ENCODE measurements around the gene AP2M1. TPM values are rescaled to one million over a fixed set of nuclear protein-coding genes. Genes with fewer than 3 reads are reported as not detected.

AP2M1 gene
- total and polyA plus RNA-seq, 4 donors: 153 to 333 (median 251) TPM

- DNase-seq: peak in 1 of 3 donors; percentile 48
- Histone ChIP-seq H3K9me3 (ENCODE audit: control insufficient read depth in 4 of 4, insufficient read depth in 3 of 4, low read length in 3 of 4) (no peaks in the 10 kb centered on the region), H3K27ac (ENCODE audit: low read depth in 1 of 2, low read length in 1 of 2) (peak within 1 kb of the TSS; percentile 87 to 88), H3K4me3 (peak within 1 kb of the TSS; percentile 91), H3K9ac (ENCODE audit: insufficient read depth in 1 of 2, low read length in 2 of 2) (peak within 1 kb of the TSS; percentile 80 to 85), H3K4me1 (ENCODE audit: control insufficient read depth in 5 of 5, insufficient read depth in 5 of 5, low read length in 5 of 5) (peaks cover 0 to 17% (median 6%) of the 10 kb centered on the region in 5 donors), H3K27me3 (ENCODE audit: control insufficient read depth in 3 of 3, insufficient read depth in 3 of 3, low read length in 2 of 3) (no peaks in the 10 kb centered on the region), H3K36me3 (ENCODE audit: control insufficient read depth in 4 of 4, insufficient read depth in 4 of 4, low read length in 4 of 4) (peaks cover 22 to 52% (median 47%) of the 10 kb centered on the region in 4 donors)
- 1% methylated on average over 45 of the region's 45 CpGs for WGBS, 2 donors
- peak; percentile 12 for ATAC-seq (ENCODE audit: insufficient read depth, low FRiP score)
- TF ChIP-seq, protein P1, sequence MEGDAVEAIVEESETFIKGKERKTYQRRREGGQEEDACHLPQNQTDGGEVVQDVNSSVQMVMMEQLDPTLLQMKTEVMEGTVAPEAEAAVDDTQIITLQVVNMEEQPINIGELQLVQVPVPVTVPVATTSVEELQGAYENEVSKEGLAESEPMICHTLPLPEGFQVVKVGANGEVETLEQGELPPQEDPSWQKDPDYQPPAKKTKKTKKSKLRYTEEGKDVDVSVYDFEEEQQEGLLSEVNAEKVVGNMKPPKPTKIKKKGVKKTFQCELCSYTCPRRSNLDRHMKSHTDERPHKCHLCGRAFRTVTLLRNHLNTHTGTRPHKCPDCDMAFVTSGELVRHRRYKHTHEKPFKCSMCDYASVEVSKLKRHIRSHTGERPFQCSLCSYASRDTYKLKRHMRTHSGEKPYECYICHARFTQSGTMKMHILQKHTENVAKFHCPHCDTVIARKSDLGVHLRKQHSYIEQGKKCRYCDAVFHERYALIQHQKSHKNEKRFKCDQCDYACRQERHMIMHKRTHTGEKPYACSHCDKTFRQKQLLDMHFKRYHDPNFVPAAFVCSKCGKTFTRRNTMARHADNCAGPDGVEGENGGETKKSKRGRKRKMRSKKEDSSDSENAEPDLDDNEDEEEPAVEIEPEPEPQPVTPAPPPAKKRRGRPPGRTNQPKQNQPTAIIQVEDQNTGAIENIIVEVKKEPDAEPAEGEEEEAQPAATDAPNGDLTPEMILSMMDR (IDR thresholded peaks at IDR 0.05; ENCODE audit: control extremely low read depth, extremely low read depth): no peak
Observed at GRCh38 chr3:184186184-184186901, 11.7 kb downstream of the AP2M1 start, which contains the start of gene ABCF3. Gene ABCF3 (plus strand): TSS chr3:184186199. CDS start chr3:184186208, 9 bp downstream.

DNA sequence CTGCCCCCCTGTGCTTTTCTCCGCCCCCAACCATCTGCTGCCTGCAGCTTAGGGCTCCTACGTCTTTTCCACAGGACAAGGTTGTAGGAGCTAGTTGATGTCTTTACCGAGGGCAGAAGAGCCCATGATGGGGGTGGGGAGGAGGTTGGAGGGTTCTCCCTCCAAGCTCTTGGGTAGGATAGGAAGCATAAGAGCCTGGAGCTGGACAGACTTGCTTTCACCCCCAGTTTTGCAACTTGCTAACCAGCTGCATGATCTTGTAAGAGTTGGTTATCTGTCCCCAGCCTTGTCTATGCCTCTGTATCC is 12.2 kb downstream of the AP2M1 start:
- H3K27ac ChIP-seq (ENCODE audit: low read depth in 1 of 2, low read length in 1 of 2): peak overlapping the region in 1 of 2 donors; percentile 52
- no peaks in the 10 kb centered on the region for H3K27me3 ChIP-seq (ENCODE audit: control insufficient read depth in 3 of 3, insufficient read depth in 3 of 3, low read length in 2 of 3)
- H3K4me3 ChIP-seq: peak overlapping the region; percentile 91
- H3K36me3 ChIP-seq (ENCODE audit: control insufficient read depth in 4 of 4, insufficient read depth in 4 of 4, low read length in 4 of 4): peaks cover 22 to 48% (median 42%) of the 10 kb centered on the region in 4 donors
- H3K9ac ChIP-seq (ENCODE audit: insufficient read depth in 1 of 2, low read length in 2 of 2): peak overlapping the region; percentile 80 to 85
- peaks cover 0 to 17% (median 6%) of the 10 kb centered on the region in 5 donors for H3K4me1 ChIP-seq (ENCODE audit: control insufficient read depth in 5 of 5, insufficient read depth in 5 of 5, low read length in 5 of 5)
- TF ChIP-seq, protein P1 (IDR thresholded peaks at IDR 0.05; ENCODE audit: control extremely low read depth, extremely low read depth): no peak
- ATAC-seq (ENCODE audit: insufficient read depth, low FRiP score) (no peak), DNase-seq (no peak)
- 23% methylated on average over 3 of the region's 3 CpGs for WGBS, 2 donors
- H3K9me3 ChIP-seq (ENCODE audit: control insufficient read depth in 4 of 4, insufficient read depth in 3 of 4, low read length in 3 of 4): no peaks in the 10 kb centered on the region

DNA sequence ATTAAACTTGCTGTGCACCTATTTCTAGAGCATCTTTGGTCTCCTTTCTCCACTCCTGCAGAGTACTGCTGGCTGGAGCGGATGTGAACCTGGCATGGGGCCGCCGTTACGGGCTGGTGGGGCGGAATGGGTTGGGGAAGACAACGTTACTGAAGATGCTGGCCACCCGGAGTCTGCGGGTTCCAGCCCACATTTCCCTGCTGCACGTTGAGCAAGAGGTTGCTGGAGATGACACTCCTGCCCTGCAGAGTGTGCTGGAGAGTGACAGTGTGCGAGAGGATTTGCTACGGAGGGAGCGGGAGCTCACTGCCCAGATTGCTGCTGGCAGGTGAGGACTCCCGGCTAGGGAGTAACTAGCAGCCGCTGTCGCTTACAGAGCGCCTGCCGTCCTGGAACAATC is 13.4 kb downstream of the AP2M1 start:
- TF ChIP-seq, protein P1 (IDR thresholded peaks at IDR 0.05; ENCODE audit: control extremely low read depth, extremely low read depth): no peak
- Histone ChIP-seq H3K27ac (ENCODE audit: low read depth in 1 of 2, low read length in 1 of 2) (no peak overlapping the region), H3K4me1 (ENCODE audit: control insufficient read depth in 5 of 5, insufficient read depth in 5 of 5, low read length in 5 of 5) (peaks cover 0 to 17% (median 6%) of the 10 kb centered on the region in 5 donors), H3K36me3 (ENCODE audit: control insufficient read depth in 4 of 4, insufficient read depth in 4 of 4, low read length in 4 of 4) (peaks cover 15 to 47% (median 41%) of the 10 kb centered on the region in 4 donors), H3K4me3 (no peak overlapping the region), H3K9ac (ENCODE audit: insufficient read depth in 1 of 2, low read length in 2 of 2) (no peak overlapping the region), H3K27me3 (ENCODE audit: control insufficient read depth in 3 of 3, insufficient read depth in 3 of 3, low read length in 2 of 3) (no peaks in the 10 kb centered on the region), H3K9me3 (ENCODE audit: control insufficient read depth in 4 of 4, insufficient read depth in 3 of 4, low read length in 3 of 4) (no peaks in the 10 kb centered on the region)
- DNase-seq: no peak
- WGBS, 2 donors: 92 to 95% methylated on average over 17 of the region's 17 CpGs
- no peak for ATAC-seq (ENCODE audit: insufficient read depth, low FRiP score)
